Activated naive CD4-positive, alpha-beta T cell treated with Interleukin-2 at 50 U/mL for 16 hours (primary cell): ENCODE results near the gene SAE1.

Experiments
- DNase-seq: peaks from one replicate; pipeline ENCODE4 v3.0.0-alpha.2; 2020

The SAE1 gene

DNA sequence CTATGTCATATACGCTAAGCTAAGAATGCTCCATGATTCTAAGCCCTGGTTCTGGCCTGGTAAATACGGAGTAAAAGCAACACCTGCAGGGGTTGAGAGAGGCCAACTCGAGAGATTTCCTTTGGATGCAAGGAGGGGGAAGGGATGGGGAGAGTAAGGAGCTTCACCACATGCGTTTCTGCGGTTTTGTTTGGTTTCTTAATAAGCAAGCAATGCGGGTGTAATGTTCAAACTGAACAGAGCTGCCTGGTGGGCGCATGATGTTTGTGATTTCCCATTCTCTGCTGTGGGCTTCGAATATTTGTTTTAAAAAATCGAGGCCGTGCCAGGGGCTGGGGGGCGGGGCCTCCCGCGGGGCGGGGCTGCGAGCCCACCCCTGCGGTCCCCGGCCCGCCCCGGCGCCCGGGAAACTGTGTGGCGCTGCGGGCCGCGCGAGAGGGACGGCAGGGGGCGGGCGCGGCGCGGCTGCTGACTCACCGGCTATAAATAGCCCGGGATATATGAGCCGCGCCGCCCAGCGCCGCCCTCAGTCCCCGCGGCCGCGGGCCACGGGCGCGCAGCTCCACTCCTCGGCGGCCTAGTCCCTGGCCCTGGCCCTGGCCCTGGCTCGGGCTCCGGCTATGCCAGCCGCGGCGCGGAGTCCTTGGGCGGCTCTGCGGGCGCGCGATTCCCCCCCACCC lies 95.3 kb downstream of the SAE1 start:
- peak; percentile 84 for DNase-seq

DNA sequence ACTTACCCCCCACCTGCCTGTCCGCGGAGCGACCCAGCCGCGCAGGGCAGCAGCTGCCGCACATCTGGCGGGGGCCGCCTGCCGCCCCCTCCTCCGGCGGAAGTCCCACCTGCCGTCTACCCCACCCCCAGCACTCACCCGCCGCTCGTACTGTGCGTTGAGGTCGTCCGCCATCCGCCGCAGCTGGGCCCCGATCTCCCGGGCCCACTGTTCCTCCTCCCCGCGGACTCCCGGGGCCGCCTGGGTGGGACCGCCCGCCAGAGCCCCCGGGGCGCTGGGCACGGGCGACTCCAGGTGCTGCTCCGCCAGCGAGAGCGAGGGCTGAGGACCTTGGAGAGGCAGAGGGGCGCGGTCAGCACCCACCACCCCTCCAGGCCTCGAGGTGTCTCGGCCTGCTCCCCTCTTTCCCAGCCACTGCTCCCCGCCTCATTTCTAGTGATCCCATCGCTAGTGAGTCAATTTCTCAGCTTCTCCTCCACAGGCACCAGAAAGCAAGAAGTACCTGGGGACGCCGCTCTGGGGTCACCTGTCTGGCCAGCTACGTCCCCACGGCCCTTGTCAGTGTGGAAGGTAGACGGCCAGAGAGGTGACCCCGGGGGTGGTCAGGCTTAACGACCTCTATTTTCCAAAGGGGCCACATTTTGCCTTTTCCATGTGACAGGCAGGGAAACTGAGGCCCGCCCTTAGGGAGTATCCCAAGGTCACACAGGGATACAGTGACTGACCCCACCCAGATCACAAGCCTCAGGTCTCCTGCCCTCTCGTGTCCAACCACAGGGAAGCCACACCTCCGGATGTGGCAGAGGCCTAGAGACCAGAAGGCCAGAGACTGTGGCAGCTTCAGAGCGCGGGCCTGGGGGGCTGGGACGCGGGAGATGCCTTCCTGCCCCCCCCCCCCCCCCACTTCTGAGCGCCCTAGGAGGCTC lies 96.1 kb downstream of the SAE1 start:
- DNase-seq: no peak

DNA sequence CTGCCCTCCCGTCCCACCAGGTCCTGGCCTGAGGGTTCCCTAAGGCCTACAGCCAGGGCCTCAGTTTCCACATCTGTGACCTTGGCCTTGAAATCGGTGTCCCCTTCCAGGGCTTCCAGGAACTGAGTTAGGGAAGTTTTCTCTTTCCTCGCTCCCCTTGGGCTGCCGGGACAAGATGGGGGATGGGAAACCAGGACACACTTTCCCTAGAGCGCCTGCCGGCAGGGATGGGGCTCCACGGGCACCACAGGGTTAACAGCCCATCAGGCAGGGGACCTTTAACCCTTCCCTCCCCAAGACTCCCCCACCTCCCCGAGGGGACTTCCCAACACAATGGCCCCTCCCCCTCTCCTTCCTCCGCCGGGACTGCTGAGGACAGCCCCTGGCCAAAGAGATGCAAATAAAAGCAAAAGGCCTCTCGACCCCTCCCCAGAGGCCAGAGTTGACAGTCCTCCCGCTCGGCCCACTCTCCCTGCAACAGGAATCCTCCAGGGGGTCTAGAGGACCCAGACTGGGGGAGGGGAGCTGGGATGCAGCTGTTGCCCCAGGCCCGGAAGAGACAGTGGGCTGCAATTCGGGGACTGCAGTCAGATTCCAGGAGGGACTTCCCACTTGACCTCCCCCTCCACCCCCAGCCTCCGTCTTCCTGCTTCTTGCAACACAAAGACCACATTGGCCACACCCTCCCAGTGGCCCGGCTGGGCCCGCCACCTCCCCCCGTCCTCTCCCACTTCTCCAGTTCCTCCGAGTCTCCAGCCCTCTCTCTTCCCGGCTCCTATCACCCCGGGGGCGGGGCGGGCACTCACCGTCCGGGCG lies 96.9 kb downstream of the SAE1 start:
- no peak for DNase-seq

DNA sequence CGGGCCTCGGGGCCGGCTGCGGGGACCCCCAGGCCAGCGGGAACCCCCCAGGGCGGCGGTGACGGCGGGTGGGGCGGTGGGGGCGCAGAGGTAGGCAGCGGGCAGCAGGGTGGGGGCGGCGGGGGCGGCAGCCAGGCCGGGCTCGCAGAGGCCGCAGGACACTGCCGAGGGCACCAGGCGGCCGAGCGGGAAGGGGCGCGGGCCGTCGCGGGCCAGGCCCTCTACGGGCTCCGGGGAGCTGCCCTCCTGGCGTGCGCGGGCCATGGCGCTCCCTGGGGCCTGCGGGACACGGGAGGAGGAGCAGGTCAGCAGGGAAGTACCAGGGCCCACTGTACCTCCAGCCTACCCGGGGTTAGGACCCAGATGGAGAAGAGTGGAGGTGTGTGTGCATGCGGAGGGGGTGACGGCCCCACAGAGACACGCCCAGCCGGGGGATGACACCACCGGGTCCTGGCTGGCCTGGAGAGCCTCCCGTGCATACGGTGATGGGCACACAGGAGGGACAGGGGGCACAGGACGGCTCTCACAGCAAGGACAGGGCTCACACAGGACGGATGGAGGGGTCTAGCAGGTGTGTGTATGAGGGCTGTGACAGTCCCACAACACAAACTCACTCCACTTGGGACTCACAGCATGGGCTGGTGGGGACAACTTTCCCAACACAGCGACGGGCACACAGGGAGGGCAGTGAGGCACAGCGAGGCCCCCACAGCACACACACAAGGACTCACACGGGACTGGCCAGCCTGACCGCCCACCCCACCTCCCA lies 97.7 kb downstream of the SAE1 start:
- peak; percentile 51 for DNase-seq

DNA sequence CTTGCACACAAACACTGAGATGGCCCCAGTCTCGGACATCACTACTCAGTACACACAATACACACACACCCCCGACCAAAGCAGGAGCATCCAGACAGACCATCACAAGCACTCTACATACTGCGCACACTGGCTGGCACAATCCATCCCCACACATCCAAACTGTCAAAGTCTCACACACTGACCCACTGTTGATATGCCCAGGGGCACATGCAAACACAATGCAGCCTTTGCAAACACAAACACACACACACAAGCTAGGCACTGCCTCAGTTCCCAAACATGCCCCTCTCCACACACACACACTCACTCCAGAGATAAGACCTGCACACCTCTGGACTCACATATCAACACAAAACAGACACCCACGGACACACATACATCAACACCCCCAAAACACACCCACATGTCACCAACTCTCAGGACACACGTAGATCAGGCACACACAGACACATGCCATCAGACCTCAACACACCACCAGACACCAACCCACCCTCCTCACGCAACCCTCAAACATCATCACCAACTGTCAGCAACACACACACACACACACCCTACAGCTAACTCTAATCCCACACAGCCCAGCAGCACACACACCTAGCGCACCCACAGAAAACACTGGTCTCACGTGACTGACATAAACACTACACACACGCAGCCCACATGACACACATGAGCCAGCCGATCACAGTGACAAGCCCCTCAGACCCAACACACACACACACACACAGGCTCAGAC lies 98.5 kb downstream of the SAE1 start:
- DNase-seq: no peak

DNA sequence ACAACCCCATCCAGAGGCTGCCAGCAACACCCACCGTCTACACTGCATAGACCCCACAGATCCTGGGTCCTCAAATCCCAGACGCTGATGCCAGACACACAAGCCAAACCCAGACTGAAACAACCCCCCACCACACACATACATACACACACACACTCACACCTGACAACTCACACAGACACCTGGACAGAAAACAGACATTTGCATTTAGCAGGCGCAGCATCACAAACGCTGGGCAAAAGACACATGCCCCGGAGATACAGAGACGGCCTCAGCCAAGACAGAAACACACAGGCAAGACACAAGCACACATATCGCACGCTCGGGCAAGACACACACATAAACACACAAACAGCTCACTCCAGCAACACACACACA lies 99.0 kb downstream of the SAE1 start:
- DNase-seq: no peak

DNA sequence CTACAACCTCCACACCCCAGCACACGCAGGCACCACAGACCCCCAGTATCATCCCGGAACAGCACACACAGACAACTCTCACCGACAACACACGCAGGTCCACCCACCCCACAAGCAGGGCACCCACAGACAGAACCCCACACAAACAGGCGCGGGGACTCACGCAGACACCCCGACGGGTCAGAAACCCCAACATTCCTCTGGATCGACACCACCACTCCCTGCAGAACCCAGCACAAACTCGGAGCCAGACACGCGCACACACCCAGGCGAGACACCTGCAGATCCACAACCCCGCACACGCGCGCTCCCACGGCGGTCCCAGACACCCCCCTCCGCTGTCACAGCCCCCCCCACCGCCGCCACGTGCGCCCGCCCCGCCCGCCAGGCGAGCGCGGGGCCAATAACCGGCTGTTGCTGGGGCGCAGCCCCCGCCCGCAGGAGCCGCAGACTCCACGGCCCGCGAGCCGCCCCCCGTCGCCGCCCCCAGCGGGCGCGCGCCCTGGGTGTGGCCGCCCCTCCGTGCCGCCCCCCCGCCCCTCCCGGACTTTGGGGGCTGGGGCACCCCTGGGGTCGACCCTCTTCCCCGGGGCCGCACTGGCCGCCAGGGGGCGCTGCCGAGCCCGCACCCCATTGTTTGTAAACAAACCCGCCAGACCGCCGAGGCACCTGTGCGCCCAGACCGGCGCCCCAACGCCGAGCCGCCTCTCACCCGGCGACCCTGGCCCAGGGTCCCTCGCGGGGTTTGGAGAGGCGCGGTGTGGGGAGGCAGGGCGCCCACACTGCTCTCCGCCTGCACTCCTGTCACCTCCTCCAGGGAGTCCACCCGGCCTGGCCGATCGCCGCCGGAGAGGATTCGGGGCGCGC lies 99.7 kb downstream of the SAE1 start:
- peak; percentile 82 for DNase-seq

DNA sequence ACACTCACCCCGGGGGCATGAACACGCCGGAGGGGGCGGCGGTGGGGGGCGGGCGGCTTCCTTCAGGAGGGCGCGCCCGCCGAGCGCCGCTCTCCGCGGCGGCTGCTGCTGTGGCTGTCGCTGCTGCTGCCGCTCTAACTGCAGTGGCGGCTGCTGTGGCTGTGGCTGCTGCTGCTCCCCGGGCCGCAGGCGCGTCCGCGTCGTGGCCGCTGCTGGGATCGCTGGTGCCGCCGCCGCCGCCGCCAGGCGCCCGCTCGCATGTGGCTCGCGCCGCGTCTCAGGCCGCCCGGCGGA lies 100.2 kb downstream of the SAE1 start, which contains the start of gene BBC3:
TSS of gene BBC3 (minus strand) at position 279 of the 294 bp plus-strand sequence. CDS start 2,768 bp downstream, outside the sequence.
- DNase-seq: no peak

DNA sequence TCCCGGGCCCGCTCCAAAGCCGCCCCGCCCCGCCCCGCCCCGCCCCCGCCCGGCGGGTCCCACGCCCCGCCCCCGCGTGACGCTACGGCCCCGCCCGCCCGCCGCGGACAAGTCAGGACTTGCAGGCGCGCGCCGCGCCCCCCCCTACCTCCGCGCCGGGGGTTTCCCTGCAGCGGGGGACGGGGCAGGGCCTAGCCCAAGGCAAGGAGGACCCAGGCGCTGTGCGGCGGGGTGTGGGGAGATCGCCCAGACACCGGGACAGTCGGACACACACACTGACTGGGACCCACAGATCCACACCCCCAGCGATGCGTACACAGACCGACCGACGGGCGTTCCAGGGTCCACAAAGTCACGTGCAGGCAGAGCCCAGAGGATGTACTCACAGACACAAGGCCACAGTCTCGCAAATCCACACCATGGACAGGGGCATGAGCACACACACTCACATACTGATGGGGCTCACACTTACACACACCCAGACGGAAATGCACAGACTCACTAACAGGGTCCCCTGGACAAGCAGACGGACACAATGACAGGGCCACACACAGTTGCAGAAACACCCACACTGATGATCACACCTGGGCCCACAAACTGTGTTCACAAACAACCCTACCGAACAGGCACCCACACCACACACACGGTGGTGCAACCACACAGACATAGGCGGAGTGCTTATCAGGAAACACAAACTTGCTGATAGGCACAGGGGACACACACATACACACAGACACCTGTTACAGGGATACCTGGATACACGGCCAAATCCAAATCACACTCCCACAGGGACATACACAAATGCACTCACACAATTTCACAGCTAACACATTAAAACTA lies 100.8 kb downstream of the SAE1 start:
- DNase-seq: peak; percentile 90

DNA sequence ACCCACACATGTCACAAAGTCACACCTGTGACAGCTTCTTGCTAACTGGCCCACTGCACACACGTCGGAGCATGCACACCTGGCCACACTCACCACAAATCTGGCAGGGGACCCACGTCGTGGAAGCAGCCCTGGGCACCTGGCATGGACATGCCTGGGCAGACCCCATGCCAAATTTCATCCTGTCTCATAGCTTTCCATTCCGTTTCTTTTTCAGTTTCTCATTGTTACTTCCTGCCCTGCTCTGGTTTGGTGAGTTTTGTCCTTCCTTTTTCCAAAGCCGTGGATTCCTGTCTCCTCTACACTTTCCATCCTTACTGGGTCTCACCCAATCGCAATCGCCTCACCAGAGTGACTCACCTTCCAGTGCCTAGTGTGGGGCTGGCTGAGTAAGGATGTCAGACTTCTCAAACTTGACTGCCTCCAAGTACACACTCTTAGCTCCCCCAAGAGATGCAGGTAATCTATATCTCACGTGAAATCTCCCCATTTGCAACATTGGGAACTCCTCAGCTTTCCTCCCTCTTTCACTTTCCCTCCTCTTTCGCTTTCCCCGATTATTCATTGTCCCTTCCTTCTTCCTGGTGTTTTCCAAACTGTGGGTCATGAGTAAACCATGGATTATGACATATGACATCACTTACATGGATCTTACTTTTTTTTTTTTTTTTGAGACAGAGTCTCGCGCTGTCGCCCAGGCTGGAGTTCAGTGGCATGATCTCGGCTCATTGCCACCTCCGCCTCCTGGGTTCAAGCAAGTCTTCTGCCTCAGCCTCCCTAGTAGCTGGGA lies 102.0 kb downstream of the SAE1 start:
- no peak for DNase-seq

DNA sequence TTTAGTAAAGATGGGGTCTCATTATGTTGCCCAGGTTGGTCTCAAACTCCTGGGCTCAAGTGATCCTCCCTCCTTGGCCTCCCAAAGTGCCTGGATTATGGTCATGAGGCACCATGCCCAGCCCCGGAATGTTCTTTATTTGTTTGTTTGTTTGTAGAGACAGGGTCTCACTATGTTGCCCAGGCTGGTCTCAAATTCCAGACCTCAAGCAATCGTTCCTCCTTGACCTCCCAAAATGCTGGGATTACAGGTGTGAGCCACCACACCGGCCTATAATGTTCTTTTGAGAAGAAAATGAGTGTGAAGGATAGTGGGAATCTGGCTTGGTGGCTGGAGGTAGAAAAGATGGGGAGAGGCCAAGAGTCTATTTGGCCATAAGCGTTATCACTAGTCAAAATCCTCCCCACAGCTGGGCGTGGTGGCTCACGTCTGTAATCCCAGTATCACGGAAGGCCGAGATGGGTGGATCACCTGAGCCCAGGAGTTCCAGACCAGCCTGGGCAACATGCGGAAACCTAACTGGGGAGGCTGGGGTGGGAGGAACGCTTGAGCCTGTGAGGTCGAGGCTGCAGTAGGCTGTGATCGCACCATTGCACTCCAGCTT lies 105.5 kb downstream of the SAE1 start:
- no peak for DNase-seq

DNA sequence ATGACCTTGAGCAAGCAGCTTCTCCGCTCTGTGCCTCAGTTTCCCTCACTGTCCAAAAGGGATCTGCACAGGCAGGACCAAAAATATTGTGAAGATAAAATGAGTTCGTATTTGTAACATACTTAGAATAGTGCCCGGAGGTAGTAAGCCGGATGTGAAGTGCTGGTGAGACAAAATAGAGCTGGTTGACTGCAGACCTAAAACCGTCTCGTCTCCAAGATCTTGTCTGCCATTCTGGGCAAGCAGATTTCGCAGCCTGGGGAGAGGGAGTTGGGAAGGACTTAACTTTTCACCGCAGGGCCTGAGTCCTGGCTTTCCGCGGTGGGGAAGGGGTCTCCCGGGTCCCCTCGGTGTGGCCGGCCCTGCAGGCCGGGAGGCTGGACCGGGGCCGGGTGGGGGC lies 108.5 kb downstream of the SAE1 start:
- no peak for DNase-seq

DNA sequence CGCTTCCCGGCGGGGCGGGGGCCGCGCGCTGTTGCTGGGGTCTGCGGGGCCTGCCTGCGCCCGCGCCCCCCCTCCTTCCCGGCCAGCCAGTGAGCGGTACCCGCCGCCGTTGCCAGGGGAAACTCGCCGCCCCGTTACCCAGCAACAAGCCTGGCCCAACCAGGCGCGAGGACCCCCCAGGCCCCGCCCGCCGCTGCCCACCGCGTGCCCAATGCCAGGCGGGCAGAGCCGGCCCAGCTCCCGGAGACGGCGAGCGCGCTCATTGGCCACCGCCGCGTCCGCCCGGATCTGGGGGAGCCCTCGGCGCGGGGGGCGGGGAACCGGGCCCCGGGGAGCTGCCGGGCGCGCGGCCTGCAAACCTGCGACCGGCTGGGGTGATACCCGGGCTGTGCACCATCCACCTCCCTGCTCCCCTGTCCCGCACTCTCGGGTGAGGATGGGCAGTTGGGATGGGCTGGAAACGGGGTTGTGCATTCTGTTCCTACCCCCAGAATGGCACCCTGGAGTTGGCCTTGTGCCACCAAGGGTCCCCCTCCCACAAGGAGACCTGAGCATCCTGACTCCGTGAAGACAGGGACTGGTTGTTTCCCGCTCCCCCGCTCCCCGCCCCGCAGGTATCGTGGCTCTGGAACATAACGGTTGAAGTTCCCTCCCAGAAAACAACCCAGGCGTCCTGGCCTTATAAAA lies 109.1 kb downstream of the SAE1 start:
- DNase-seq: peak; percentile 65

DNA sequence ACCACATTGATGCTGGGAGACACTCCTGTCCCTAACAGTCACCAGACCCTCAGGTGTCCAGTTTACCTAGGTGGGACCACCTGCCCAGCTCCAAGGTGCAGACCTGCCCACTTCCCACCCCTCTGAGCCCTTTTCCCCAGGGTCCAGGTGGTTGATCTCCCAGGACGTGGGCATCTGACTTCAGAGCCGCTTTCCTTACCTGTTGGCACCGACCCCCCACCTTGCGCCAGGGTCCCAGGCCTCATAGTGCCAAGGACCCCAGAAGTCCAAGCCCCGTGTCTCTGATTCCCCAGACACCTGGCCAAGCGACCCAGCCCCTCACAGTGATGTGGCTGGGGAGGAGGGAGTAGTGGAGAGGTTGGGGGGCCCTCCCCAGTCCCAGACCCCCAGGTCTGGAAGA lies 109.9 kb downstream of the SAE1 start:
- DNase-seq: no peak

DNA sequence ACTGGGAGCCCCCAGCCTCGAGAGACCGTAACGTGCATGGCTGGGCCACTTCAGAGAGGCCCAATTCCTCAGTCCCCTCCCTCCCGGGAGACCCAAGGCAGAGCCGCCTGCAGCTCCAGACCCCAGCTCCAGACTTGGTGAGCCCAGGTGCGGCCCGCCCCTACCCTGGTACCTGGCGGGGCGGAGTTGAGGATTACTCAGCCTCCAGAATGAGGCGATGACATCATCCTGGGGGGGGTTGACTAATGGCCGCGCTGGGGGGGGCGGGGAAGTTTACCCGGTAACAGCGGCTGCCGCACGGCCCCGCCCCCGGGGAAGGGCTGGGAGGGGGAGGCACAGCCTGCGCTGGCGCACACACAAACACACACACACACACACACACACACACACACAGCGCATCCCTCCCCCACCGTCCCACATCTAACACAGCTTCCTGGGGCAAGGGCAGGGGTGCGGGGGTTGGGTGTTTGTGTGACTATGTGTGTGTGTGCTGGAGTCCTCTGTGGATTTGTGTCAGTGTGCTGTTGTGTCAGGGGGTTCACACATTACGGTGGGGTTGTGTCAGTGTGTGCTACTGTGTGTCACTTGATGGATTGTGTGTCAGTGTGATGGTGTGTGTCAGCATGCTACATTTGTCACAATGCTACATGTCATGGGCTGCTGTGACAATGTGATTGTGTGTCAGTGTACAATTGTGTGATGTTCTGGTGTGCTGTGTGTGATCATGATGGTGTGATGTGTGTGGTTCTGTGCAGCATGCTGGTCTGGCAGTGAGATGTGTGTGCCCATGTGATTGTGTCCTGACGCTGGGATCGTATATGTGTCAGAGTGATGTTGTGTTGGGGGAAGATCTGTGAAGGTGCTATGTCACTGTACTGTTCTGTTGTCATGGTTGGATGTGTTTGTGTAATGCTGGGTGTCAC lies 110.6 kb downstream of the SAE1 start:
- peak; percentile 85 for DNase-seq

DNA sequence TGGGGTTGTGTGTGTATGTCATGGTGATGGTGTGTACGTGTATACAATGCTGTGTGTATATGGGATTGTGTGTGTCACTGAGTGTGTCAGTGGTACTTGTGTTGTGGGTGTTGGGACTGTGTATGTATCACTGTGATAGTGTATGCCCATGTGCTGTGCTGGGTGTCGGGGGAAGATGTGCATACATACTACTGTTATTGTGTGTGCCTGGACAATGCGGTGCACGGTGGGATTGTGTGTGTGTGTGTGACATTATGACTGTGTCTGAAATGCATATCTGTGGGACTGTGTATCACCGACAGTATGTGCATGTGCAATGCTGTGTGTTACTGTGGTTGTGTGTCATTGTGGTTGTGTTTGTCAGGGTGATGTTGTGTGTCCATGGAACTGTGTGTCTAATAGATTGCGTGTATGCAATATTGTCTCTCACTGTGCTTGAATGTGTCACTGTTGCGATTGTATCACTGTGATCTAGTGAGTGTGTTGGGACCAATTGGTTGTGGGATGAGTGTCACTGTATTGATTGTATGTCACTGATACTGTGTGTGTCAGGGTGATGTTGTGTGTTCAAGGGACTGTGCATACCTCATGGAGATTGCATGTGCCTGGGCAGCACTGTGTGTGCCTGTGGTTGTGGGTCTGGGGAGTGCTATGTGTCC lies 111.4 kb downstream of the SAE1 start:
- no peak for DNase-seq
